Activated T-cell treated with anti-CD3 and anti-CD28 coated beads, Interleukin-2, amount 50 U/mL, for 24 hours (primary cell): ENCODE results near the gene ZNF8.
"Not testable (repeated sequence)": the region's sequence is repeated elsewhere in the genome, so short reads cannot be mapped to it uniquely, and the experiment has no call there.

Experiments used
- DNase-seq: peaks from one replicate; pipeline ENCODE4 v3.0.0-alpha.2; 2020
- H3K27ac Mint-ChIP-seq: 2 replicates; pipeline ENCODE4 v1.8.0; 2020; ENCODE audit warnings: mild to moderate bottlenecking, mixed read lengths
- H3K27me3 Mint-ChIP-seq: 2 replicates; pipeline ENCODE4 v1.8.0; 2020; ENCODE audit warnings: mixed read lengths
- H3K36me3 Mint-ChIP-seq: 2 replicates; pipeline ENCODE4 v1.8.0; 2020; ENCODE audit warnings: low read depth, mixed read lengths
- H3K4me1 Mint-ChIP-seq: 2 replicates; pipeline ENCODE4 v1.8.0; 2020; ENCODE audit warnings: low read depth, mixed read lengths
- H3K4me3 Mint-ChIP-seq: 2 replicates; pipeline ENCODE4 v1.8.0; 2020; ENCODE audit warnings: mild to moderate bottlenecking, moderate library complexity, mixed read lengths
- H3K9me3 Mint-ChIP-seq: 2 replicates; pipeline ENCODE4 v1.8.0; 2020; ENCODE audit warnings: mixed read lengths

Gene ZNF8

GRCh38 chr19:58336820-58337219, 58.1 kb downstream of the ZNF8 start:
- Mint-ChIP-seq H3K4me1 (peaks cover 7% of the 10 kb centered on the region), H3K9me3 (no peaks in the 10 kb centered on the region), H3K4me3 (no peak overlapping the region), H3K36me3 (peaks cover 73% of the 10 kb centered on the region), H3K27ac (no peak overlapping the region), H3K27me3 (no peaks in the 10 kb centered on the region)
- no peak for DNase-seq

DNA sequence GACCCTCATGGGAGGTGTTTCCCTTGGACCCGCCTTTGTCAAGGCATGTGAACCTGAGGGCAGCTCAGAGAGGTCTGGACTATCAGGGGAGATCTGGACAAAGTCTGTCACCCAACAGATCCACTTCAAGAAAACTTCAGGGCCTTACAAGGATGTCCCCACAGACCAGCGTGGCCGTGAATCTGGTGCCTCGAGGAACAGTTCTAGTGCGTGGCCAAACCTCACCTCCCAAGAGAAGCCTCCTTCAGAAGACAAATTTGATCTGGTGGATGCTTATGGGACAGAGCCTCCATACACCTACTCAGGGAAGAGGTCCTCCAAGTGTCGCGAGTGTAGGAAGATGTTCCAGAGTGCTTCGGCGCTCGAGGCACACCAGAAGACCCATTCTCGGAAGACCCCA, 59.6 kb downstream of the ZNF8 start:
- no peaks in the 10 kb centered on the region for H3K27me3 Mint-ChIP-seq
- H3K27ac Mint-ChIP-seq, result no peak overlapping the region
- H3K9me3 Mint-ChIP-seq, result no peaks in the 10 kb centered on the region
- H3K4me3 Mint-ChIP-seq, result no peak overlapping the region
- H3K4me1 Mint-ChIP-seq, result peaks cover 6% of the 10 kb centered on the region
- H3K36me3 Mint-ChIP-seq, result peaks cover 76% of the 10 kb centered on the region
- no peak for DNase-seq

- Mint-ChIP-seq H3K36me3 (peaks cover 76% of the 10 kb centered on the region), H3K4me1 (peaks cover 6% of the 10 kb centered on the region), H3K27me3 (no peaks in the 10 kb centered on the region)
Observed at GRCh38 chr19:58338825-58339558, 60.2 kb downstream of the ZNF8 start.

DNA sequence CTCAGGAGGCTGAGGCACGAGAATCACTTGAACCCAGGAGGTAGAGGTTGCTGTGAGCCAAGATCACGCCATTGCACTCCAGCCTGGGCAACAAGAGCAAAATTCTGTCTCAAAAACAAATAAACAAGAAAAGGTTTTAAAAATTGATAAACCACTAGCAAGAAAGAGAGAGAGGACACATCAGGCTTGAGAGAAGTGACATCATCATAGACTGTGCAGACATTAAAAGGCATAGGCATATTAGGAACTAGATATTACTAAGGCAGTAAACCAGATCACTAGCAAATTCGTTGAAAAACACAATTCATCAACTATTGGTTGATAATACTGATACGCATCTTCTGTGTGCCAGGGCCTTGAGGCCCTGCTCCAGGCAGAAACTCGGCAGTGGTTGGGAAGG, 66.8 kb downstream of the ZNF8 start:
- H3K27me3 Mint-ChIP-seq, result peaks cover 3% of the 10 kb centered on the region
- no peak overlapping the region for H3K27ac Mint-ChIP-seq
- DNase-seq, result no peak
- peak overlapping the region; percentile 94 for H3K4me3 Mint-ChIP-seq
- peaks cover 28% of the 10 kb centered on the region for H3K4me1 Mint-ChIP-seq
- no peaks in the 10 kb centered on the region for H3K9me3 Mint-ChIP-seq
- peaks cover 29% of the 10 kb centered on the region for H3K36me3 Mint-ChIP-seq

More at GRCh38 chr19:58338825-58339558, 60.2 kb downstream of the ZNF8 start:
- Mint-ChIP-seq H3K9me3 (no peaks in the 10 kb centered on the region), H3K27ac (no peak overlapping the region), H3K4me3 (no peak overlapping the region)
- no peak for DNase-seq

- peak overlapping the region; percentile 90 for H3K27ac Mint-ChIP-seq
- H3K36me3 Mint-ChIP-seq, result peaks cover 28% of the 10 kb centered on the region
- peak; percentile 83 for DNase-seq
- peaks cover 30% of the 10 kb centered on the region for H3K4me1 Mint-ChIP-seq
- H3K9me3 Mint-ChIP-seq, result no peaks in the 10 kb centered on the region
- peaks cover 3% of the 10 kb centered on the region for H3K27me3 Mint-ChIP-seq
- H3K4me3 Mint-ChIP-seq, result peak overlapping the region; percentile 94
Observed at GRCh38 chr19:58346961-58347929, 68.5 kb downstream of the ZNF8 start.

GRCh38 chr19:58348080-58348479, 69.3 kb downstream of the ZNF8 start:
- H3K27me3 Mint-ChIP-seq, H3K9me3 Mint-ChIP-seq, DNase-seq: not testable (repeated sequence)
- H3K27ac Mint-ChIP-seq, result peak overlapping the region; percentile 90
- H3K4me3 Mint-ChIP-seq, result peak overlapping the region; percentile 94
- H3K36me3 Mint-ChIP-seq, result peaks cover 24% of the 10 kb centered on the region
- H3K4me1 Mint-ChIP-seq, result peaks cover 30% of the 10 kb centered on the region

DNA sequence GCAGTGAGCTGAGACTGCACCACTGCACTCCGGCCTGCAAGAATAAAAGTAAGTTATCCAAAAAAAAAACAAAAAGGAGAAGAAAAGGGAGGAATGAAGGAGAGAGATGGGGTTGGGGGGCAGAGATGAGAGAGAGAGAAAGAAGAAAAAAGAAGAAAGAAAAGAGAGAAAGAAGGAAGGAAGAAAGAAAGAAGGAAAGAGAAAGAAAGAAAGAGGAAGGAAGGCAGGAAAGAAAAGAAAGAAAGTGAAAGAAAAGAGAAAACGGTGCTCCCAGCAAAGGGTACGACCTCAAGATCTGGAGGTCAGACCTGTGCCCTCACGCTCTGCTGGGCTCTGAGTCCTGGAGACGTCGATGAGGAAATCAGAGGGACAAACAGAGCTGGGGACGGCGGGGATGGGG, 70.8 kb downstream of the ZNF8 start:
- Mint-ChIP-seq H3K27me3 (peaks cover 3% of the 10 kb centered on the region), H3K4me1 (peaks cover 30% of the 10 kb centered on the region), H3K4me3 (peak overlapping the region; percentile 47), H3K36me3 (peaks cover 24% of the 10 kb centered on the region), H3K9me3 (no peaks in the 10 kb centered on the region), H3K27ac (no peak overlapping the region)
- no peak for DNase-seq

- no peaks in the 10 kb centered on the region for H3K9me3 Mint-ChIP-seq
- H3K27ac Mint-ChIP-seq, result no peak overlapping the region
- no peak overlapping the region for H3K4me3 Mint-ChIP-seq
- peaks cover 32% of the 10 kb centered on the region for H3K4me1 Mint-ChIP-seq
- no peak for DNase-seq
- peaks cover 24% of the 10 kb centered on the region for H3K36me3 Mint-ChIP-seq
- peaks cover 3% of the 10 kb centered on the region for H3K27me3 Mint-ChIP-seq
Observed at GRCh38 chr19:58350001-58350861, 71.5 kb downstream of the ZNF8 start.

- peaks cover 7% of the 10 kb centered on the region for H3K27me3 Mint-ChIP-seq
- H3K4me1 Mint-ChIP-seq, result peaks cover 31% of the 10 kb centered on the region
- H3K9me3 Mint-ChIP-seq, result no peaks in the 10 kb centered on the region
- no peak overlapping the region for H3K4me3 Mint-ChIP-seq
- no peak overlapping the region for H3K27ac Mint-ChIP-seq
- H3K36me3 Mint-ChIP-seq, result peaks cover 24% of the 10 kb centered on the region
- no peak for DNase-seq
Observed at GRCh38 chr19:58350871-58351557, 72.3 kb downstream of the ZNF8 start.

DNA sequence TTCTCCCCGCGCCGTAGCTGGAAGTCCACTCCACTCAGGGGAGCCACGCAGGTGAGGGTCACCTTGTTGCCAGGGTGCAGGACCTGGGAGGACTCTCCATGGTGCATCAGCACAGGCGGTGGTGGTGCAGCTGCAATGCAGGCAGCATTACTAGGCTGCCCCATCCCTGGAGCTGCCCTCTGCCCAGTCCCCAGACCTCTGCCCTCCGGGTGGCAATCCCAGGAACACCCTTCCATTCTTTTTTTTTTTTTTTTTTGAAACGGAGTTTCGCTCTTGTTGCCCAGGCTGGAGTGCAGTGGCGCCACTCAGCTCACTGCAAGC, 72.8 kb downstream of the ZNF8 start:
- Mint-ChIP-seq H3K27me3 (peaks cover 7% of the 10 kb centered on the region), H3K4me1 (peaks cover 35% of the 10 kb centered on the region), H3K9me3 (no peaks in the 10 kb centered on the region), H3K4me3 (no peak overlapping the region), H3K36me3 (peaks cover 24% of the 10 kb centered on the region), H3K27ac (no peak overlapping the region)
- DNase-seq, result no peak

- no peak overlapping the region for H3K27ac Mint-ChIP-seq
- H3K4me3 Mint-ChIP-seq, result no peak overlapping the region
- peaks cover 38% of the 10 kb centered on the region for H3K4me1 Mint-ChIP-seq
- peaks cover 22% of the 10 kb centered on the region for H3K36me3 Mint-ChIP-seq
- no peak for DNase-seq
- no peaks in the 10 kb centered on the region for H3K9me3 Mint-ChIP-seq
- H3K27me3 Mint-ChIP-seq, result peaks cover 4% of the 10 kb centered on the region
Observed at GRCh38 chr19:58351990-58352755, 73.4 kb downstream of the ZNF8 start.
